Erythroblast (primary cell): ENCODE data around the gene C15orf62.
A peak's percentile ranks its signal among the peaks of the same experiment; 100 is the strongest.

Experiments
- DNase-seq, 2 experiments: peaks; one replicate each; lab custom pipeline; 2025; lab: John Stamatoyannopoulos, UW
- GATA1 ChIP-seq: IDR thresholded peaks from 2 replicates; pipeline ENCODE4 v1.6.1; 2011; ENCODE audit warnings: low read depth, mild to moderate bottlenecking, control low read depth, low read length, moderate library complexity
- POLR2A ChIP-seq: IDR thresholded peaks from 2 replicates; pipeline ENCODE4 v1.6.1; 2011; ENCODE audit warnings: mild to moderate bottlenecking, low read length

Gene C15orf62

GRCh38 chr15:40803688-40804087, 33.9 kb downstream of the C15orf62 start:
- no peak for DNase-seq
- TF ChIP-seq GATA1 (no peak), POLR2A (no peak)

- DNase-seq, result no peak
- TF ChIP-seq GATA1, result no peak
- no peak for TF ChIP-seq POLR2A
Observed at GRCh38 chr15:40806672-40807027, 36.9 kb downstream of the C15orf62 start.

GRCh38 chr15:40807028-40807887, 37.5 kb downstream of the C15orf62 start, which contains the start of the genes DNAJC17 and ZFYVE19:
Gene DNAJC17 (minus strand): TSS chr15:40807473. CDS start chr15:40807446, 27 bp downstream.
Gene ZFYVE19 (plus strand): TSS chr15:40807089. CDS start chr15:40807590, 501 bp downstream.
- TF ChIP-seq GATA1 (no peak), POLR2A (peak; percentile 79)
- DNase-seq, result peak; percentile 97 to 98

- no peak for DNase-seq
- TF ChIP-seq GATA1 (no peak), POLR2A (no peak)
Observed at GRCh38 chr15:40807888-40808461, 38.2 kb downstream of the C15orf62 start.

- no peak for TF ChIP-seq POLR2A
- no peak for TF ChIP-seq GATA1
- no peak for DNase-seq
Observed at GRCh38 chr15:40808861-40809450, 39.2 kb downstream of the C15orf62 start.

- DNase-seq, result no peak
- TF ChIP-seq POLR2A, result no peak
- TF ChIP-seq GATA1, result no peak
Observed at GRCh38 chr15:40812721-40813425, 43.1 kb downstream of the C15orf62 start.

- DNase-seq, result no peak
- TF ChIP-seq POLR2A (no peak), GATA1 (no peak)
Observed at GRCh38 chr15:40815042-40815698, 45.4 kb downstream of the C15orf62 start.

- TF ChIP-seq GATA1, result no peak
- no peak for TF ChIP-seq POLR2A
- DNase-seq, result no peak
Observed at GRCh38 chr15:40819048-40819447, 49.3 kb downstream of the C15orf62 start.

- TF ChIP-seq POLR2A, result no peak
- no peak for TF ChIP-seq GATA1
- no peak for DNase-seq
Observed at GRCh38 chr15:40821195-40821594, 51.4 kb downstream of the C15orf62 start.
